OCI-LY3 (cell line): ENCODE measurements around the gene RETREG1.

Experiments used
- H2AFZ ChIP-seq: fragments of 200-600, 300-600 bp; shearing (Covaris generic); 2 replicates; pipeline ENCODE4 v1.6.0; 2014; ENCODE audit warnings: antibody characterized with exemption, low read depth, low read length
- H3K27ac ChIP-seq: fragments of 200-600, 300-600 bp; sonication (generic); 2 replicates; pipeline ENCODE4 v1.5.1; 2014; ENCODE audit warnings: mild to moderate bottlenecking, low read length, moderate library complexity, mixed read lengths
- H3K27me3 ChIP-seq: fragments of 200-600, 300-600 bp; sonication (generic); 2 replicates; pipeline ENCODE4 v1.6.1; 2014; ENCODE audit warnings: low read depth, low read length, mixed read lengths
- H3K36me3 ChIP-seq: fragments of 200-600, 300-600 bp; sonication (generic); replicated peaks from 2 replicates; pipeline ENCODE3; 2014; ENCODE audit warnings: low read depth, low read length, mixed read lengths
- H3K4me1 ChIP-seq: fragments of 300-600, 200-600 bp; sonication (generic); 2 replicates; pipeline ENCODE4 v1.6.1; 2014; ENCODE audit warnings: low read length, mixed read lengths
- H3K4me2 ChIP-seq: fragments of 200-600, 300-600 bp; sonication (generic); 2 replicates; pipeline ENCODE4 v1.6.1; 2014; ENCODE audit warnings: low read length, mixed read lengths
- H3K4me3 ChIP-seq: fragments of 300-600, 200-600 bp; sonication (generic); 2 replicates; pipeline ENCODE4 v1.5.1; 2014; ENCODE audit warnings: antibody characterized with exemption, mild to moderate bottlenecking, low read length, moderate library complexity
- H3K79me2 ChIP-seq: fragments of 300-600, 200-600 bp; shearing (Covaris generic); 2 replicates; pipeline ENCODE4 v1.6.1; 2014; ENCODE audit warnings: mild to moderate bottlenecking, low read length, mixed read lengths
- H3K9ac ChIP-seq: fragments of 300-600, 200-600 bp; shearing (Covaris generic); 2 replicates; pipeline ENCODE4 v1.6.0; 2014; ENCODE audit warnings: mild to moderate bottlenecking, low read length, moderate library complexity
- H3K9me3 ChIP-seq: fragments of 200-600, 300-600 bp; shearing (Covaris generic); 2 replicates; pipeline ENCODE4 v1.6.1; 2014; ENCODE audit warnings: low read length, mixed read lengths; ENCODE audit not compliant: insufficient read depth
- H4K20me1 ChIP-seq: fragments of 200-600, 300-600 bp; sonication (generic); 2 replicates; pipeline ENCODE4 v1.6.1; 2016; ENCODE audit warnings: low read length, mixed read lengths; ENCODE audit not compliant: insufficient read depth
- EZH2phosphoT487 ChIP-seq: fragments of 200-600 bp; shearing (Covaris generic); IDR thresholded peaks from 2 replicates; pipeline ENCODE4 v1.6.1; 2018; ENCODE audit warnings: antibody characterized with exemption, mixed run types, low read depth
- TF ChIP-seq, protein P1 (sequence below): fragments of 200-600, 300-600 bp; sonication (generic); IDR thresholded peaks from 2 replicates; pipeline ENCODE4 v1.5.1; 2014; ENCODE audit warnings: antibody characterized with exemption, low read length, low read depth

RETREG1 gene

GRCh38 chr5:16536246-16536645 lies 80.6 kb downstream of the RETREG1 start:
- Histone ChIP-seq H4K20me1 (no peaks in the 10 kb centered on the region), H3K4me3 (no peak overlapping the region), H3K36me3 (no peaks in the 10 kb centered on the region), H3K9ac (no peak overlapping the region), H3K9me3 (no peaks in the 10 kb centered on the region), H2AFZ (no peak overlapping the region), H3K79me2 (no peaks in the 10 kb centered on the region), H3K27me3 (no peaks in the 10 kb centered on the region), H3K4me2 (no peak overlapping the region), H3K4me1 (no peaks in the 10 kb centered on the region), H3K27ac (no peak overlapping the region)
- TF ChIP-seq, protein P1, sequence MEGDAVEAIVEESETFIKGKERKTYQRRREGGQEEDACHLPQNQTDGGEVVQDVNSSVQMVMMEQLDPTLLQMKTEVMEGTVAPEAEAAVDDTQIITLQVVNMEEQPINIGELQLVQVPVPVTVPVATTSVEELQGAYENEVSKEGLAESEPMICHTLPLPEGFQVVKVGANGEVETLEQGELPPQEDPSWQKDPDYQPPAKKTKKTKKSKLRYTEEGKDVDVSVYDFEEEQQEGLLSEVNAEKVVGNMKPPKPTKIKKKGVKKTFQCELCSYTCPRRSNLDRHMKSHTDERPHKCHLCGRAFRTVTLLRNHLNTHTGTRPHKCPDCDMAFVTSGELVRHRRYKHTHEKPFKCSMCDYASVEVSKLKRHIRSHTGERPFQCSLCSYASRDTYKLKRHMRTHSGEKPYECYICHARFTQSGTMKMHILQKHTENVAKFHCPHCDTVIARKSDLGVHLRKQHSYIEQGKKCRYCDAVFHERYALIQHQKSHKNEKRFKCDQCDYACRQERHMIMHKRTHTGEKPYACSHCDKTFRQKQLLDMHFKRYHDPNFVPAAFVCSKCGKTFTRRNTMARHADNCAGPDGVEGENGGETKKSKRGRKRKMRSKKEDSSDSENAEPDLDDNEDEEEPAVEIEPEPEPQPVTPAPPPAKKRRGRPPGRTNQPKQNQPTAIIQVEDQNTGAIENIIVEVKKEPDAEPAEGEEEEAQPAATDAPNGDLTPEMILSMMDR: no peak
- TF ChIP-seq EZH2phosphoT487: no peak

DNA sequence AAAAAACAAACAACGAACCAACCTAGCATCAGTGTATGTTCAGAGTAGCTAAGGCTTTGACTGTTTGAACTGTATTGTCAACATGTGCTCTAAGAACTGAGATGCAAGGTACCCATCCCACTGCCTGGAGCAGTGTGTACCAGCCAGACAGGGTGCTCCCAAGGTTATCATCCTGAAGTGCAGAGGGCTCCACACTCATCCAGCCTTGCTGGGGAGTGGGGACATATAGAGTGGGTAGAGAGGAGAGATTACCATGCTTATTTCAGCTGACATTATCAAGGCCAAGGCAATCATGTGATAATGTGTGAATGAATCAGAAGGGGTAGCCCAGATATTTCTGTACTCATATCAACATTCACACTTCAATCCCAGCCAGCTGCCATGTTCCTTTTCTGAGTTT lies 82.5 kb downstream of the RETREG1 start:
- H3K9me3 ChIP-seq: no peaks in the 10 kb centered on the region
- H3K4me2 ChIP-seq: no peak overlapping the region
- no peak for TF ChIP-seq EZH2phosphoT487
- TF ChIP-seq, protein P1: no peak
- H3K27me3 ChIP-seq: no peaks in the 10 kb centered on the region
- no peak overlapping the region for H3K9ac ChIP-seq
- H3K4me3 ChIP-seq: no peak overlapping the region
- H3K27ac ChIP-seq: no peak overlapping the region
- no peaks in the 10 kb centered on the region for H3K4me1 ChIP-seq
- H3K36me3 ChIP-seq: no peaks in the 10 kb centered on the region
- no peak overlapping the region for H2AFZ ChIP-seq
- no peaks in the 10 kb centered on the region for H4K20me1 ChIP-seq
- no peaks in the 10 kb centered on the region for H3K79me2 ChIP-seq

DNA sequence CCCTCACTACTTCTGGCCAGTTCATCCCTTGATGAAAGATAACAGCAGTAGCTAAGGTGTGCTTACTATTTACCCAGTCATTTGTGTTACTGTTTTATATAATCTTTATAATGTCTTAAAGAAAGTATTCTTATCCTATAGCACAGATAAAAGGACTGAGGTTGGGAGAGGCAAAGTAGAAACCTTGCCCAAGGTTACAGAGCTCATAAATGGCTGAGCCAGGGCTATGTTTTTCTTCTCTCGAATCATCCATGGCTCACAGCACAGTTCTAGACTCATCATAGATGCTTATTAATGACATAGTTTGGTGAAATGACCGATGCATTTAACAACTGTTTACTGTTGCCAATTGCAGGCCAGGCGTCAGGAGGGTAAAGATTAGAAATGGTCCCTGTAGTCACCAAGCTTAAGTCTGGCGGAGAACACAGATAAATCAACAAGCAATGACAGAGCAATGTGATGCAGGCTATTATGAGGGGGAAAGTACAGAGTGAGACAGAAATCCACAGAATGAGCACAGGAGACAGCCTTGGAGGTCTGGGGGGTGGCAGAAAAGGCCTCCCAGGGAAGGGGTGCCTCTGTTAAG lies 85.6 kb downstream of the RETREG1 start:
- no peaks in the 10 kb centered on the region for H4K20me1 ChIP-seq
- no peak overlapping the region for H3K4me2 ChIP-seq
- no peaks in the 10 kb centered on the region for H3K36me3 ChIP-seq
- H3K4me3 ChIP-seq: no peak overlapping the region
- no peak overlapping the region for H2AFZ ChIP-seq
- H3K4me1 ChIP-seq: no peaks in the 10 kb centered on the region
- TF ChIP-seq, protein P1: no peak
- no peak for TF ChIP-seq EZH2phosphoT487
- H3K27me3 ChIP-seq: no peaks in the 10 kb centered on the region
- H3K9ac ChIP-seq: no peak overlapping the region
- no peaks in the 10 kb centered on the region for H3K79me2 ChIP-seq
- H3K9me3 ChIP-seq: no peaks in the 10 kb centered on the region
- H3K27ac ChIP-seq: no peak overlapping the region

DNA sequence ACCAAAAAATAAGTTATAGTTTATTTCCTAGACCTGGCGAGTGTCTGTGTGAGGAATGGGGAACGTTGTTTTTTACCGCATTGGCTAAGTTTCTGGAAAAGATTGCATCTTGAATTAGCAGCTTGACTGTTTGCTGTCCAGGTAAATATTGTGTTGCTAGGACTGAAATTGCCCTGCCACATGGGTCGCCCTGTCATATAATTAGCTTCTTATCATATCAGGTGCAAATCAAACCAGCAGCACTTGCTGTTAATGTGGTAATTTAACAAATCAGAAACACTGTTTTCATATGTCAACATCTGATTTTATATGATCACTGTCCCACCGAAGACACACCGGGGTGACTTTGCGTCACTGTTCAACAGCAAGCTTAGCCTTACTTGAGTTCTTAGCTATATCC lies 87.5 kb downstream of the RETREG1 start:
- Histone ChIP-seq H3K79me2 (no peaks in the 10 kb centered on the region), H3K4me3 (no peak overlapping the region), H3K27me3 (no peaks in the 10 kb centered on the region), H3K4me1 (no peaks in the 10 kb centered on the region), H2AFZ (no peak overlapping the region), H3K9ac (no peak overlapping the region), H3K9me3 (no peaks in the 10 kb centered on the region), H3K36me3 (no peaks in the 10 kb centered on the region), H4K20me1 (no peaks in the 10 kb centered on the region), H3K27ac (no peak overlapping the region), H3K4me2 (no peak overlapping the region)
- TF ChIP-seq EZH2phosphoT487: no peak
- TF ChIP-seq, protein P1: no peak
